Panc1 (cell line): ENCODE measurements around the gene POLR1C. TPM values are rescaled to one million over a fixed set of nuclear protein-coding genes. Genes with fewer than 3 reads are reported as not detected.

ENCODE experiments used
- ATAC-seq: fragments of 200-7000 bp; cut with Tn5 transposase; 2 replicates; pipeline ENCODE4 v1.9.1; 2020; ENCODE audit warnings: mild to moderate bottlenecking, moderate library complexity
- BruUV-seq: library from RNA; stranded (reverse); fragments of 400-500 nt; replicated peaks from 2 replicates; lab custom pipeline; 2021; lab: Mats Ljungman, UMichigan
- CTCF ChIA-PET: fragments of 300-600 bp; sonication (Branson Sonifier 250); formaldehyde crosslinking; loops from one replicate; lab custom pipeline; 2022; ENCODE audit warnings: antibody characterized with exemption; lab: Charles Lee
- POLR2A ChIA-PET: fragments of 300-600 bp; sonication (Branson Sonifier 250); formaldehyde crosslinking; loops from one replicate; lab custom pipeline; 2022; ENCODE audit warnings: antibody characterized with exemption; lab: Charles Lee
- DNase-seq: peaks from one replicate; pipeline ENCODE4 v3.0.0-alpha.2; 2010; ENCODE audit warnings: low read depth, low spot score
- H3K27ac ChIP-seq: 2 replicates; pipeline ENCODE4 v1.5.1; 2011; ENCODE audit warnings: mild to moderate bottlenecking, low read length, inconsistent platforms
- H3K27me3 ChIP-seq: fragments of 200-500 bp; sonication (Bioruptor generic); 2 replicates; pipeline ENCODE4 v1.6.0; 2014; ENCODE audit warnings: low read length, inconsistent platforms; ENCODE audit not compliant: control insufficient read depth, insufficient read depth
- H3K36me3 ChIP-seq: fragments of 200-500 bp; sonication (Bioruptor generic); 2 replicates; pipeline ENCODE4 v1.5.1; 2014; ENCODE audit warnings: inconsistent platforms, mild to moderate bottlenecking, low read length, moderate library complexity; ENCODE audit not compliant: control insufficient read depth, insufficient read depth
- H3K4me1 ChIP-seq: 2 replicates; pipeline ENCODE4 v1.5.1; 2011; ENCODE audit warnings: inconsistent platforms, mild to moderate bottlenecking, low read length, moderate library complexity; ENCODE audit not compliant: control insufficient read depth, insufficient read depth
- H3K4me3 ChIP-seq, 2 experiments: 2 replicates each; pipeline ENCODE4 v1.5.1; 2011 to 2012; ENCODE audit warnings: low read depth in 2 of 2, low read length in 2 of 2, mild to moderate bottlenecking in 2 of 2, inconsistent platforms in 1 of 2, moderate library complexity in 1 of 2
- H3K9me3 ChIP-seq: fragments of 200-500 bp; sonication (Bioruptor generic); 2 replicates; pipeline ENCODE4 v1.5.1; 2014; ENCODE audit warnings: low read depth, mild to moderate bottlenecking, inconsistent platforms, low read length, moderate library complexity; ENCODE audit not compliant: control insufficient read depth, insufficient read depth
- CTCF ChIP-seq: fragments of 450-650 bp; IDR thresholded peaks from 2 replicates; pipeline ENCODE4 v1.5.1; 2017; ENCODE audit warnings: mild to moderate bottlenecking
- POLR2AphosphoS5 ChIP-seq: IDR thresholded peaks from 2 replicates; pipeline ENCODE4 v1.6.1; 2012; ENCODE audit warnings: mild to moderate bottlenecking, low read depth, low read length, moderate library complexity
- REST ChIP-seq, 2 experiments: IDR thresholded peaks; 2 replicates each; pipeline ENCODE4 v1.6.1; 2011 to 2012; ENCODE audit warnings: low read depth in 2 of 2, control low read depth in 1 of 2, low read length in 1 of 2, mild to moderate bottlenecking in 1 of 2, moderate library complexity in 1 of 2; ENCODE audit not compliant: insufficient read depth in 1 of 2
- SIN3A ChIP-seq: IDR thresholded peaks from 2 replicates; pipeline ENCODE4 v1.6.1; 2012; ENCODE audit warnings: low read depth, mild to moderate bottlenecking, low read length, moderate library complexity, borderline replicate concordance; ENCODE audit not compliant: insufficient read depth
- TCF7L2 ChIP-seq: IDR thresholded peaks from 2 replicates; pipeline ENCODE4 v1.6.1; 2011; ENCODE audit warnings: mild to moderate bottlenecking, low read depth, low read length, inconsistent platforms
- in situ Hi-C: cut with HindIII; loops from 2 replicates; pipeline ENCODE4 v1.10.0; 2016; ENCODE audit warnings: low sequenced_read_pairs, low pct_unique_long_range_greater_than_20kb
- intact Hi-C: fragments of 100-400 bp; cut with micrococcal nuclease; formaldehyde crosslinking; loops from one replicate; pipeline ENCODE4 v1.10.0; 2022; ENCODE audit not compliant: unreplicated experiment
- total RNA-seq: library from RNA; stranded (reverse); gene quantifications from one replicate; pipeline ENCODE4 v1.2.1, GENCODE V29; 2021; ENCODE audit not compliant: unreplicated experiment

POLR1C gene
- total RNA-seq, 1 experiment from 2014 or later: 65.1 TPM

GRCh38 chr6:43489277-43490072, 27.4 kb upstream of the POLR1C start:
- Histone ChIP-seq H3K36me3 (no peaks in the 10 kb centered on the region), H3K4me1 (peaks cover 3% of the 10 kb centered on the region; the same call in 1 of the 2 replicates), H3K9me3 (no peaks in the 10 kb centered on the region), H3K27ac (no peak overlapping the region), H3K27me3 (no peaks in the 10 kb centered on the region), H3K4me3 (no peak overlapping the region)
- in situ Hi-C loops: no loop called here
- intact Hi-C loops: no loop called here
- TF ChIP-seq REST (IDR thresholded peaks at IDR 0.05; ENCODE audit: insufficient read depth in 1 of 2, low read depth in 2 of 2, low read length in 1 of 2) (no peak), CTCF (no peak), TCF7L2 (no peak), SIN3A (no peak), POLR2AphosphoS5 (no peak)
- no peak for ATAC-seq
- no peak for DNase-seq
- BruUV-seq: no TSS peak
- ChIA-PET CTCF (interaction anchor here (0.5 kb wide), 1 partner anchor 438 kb away, joined by 5 read pairs; no protein-coding TSS in a partner anchor), POLR2A (no interaction called here)

DNA sequence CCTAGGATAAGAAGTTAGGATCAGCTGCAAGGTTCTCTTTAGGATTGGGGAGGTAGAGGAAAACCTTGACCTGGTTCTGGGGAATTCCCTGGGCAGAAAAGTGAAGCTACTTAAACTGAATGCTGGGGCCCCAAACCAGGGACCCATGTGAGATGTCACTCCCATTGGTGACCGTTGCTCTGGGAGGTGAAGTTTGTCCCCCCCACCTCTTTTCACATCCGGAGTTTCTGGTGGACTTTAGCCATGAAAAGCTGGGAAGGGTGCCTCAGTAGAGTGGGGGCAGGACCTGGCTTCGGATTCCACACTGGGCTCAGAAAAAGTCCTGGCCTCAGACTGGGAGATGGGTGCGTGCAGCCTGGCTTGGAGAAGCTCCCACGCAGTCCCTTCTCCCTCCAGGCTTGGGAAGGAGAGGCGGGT, 26.4 kb upstream of the POLR1C start:
- intact Hi-C loops (no loop called here), in situ Hi-C loops (no loop called here)
- no peak overlapping the region for H3K27ac ChIP-seq
- BruUV-seq: no TSS peak
- no peak for TF ChIP-seq TCF7L2
- H3K4me1 ChIP-seq: peaks cover 11% of the 10 kb centered on the region
- no peaks in the 10 kb centered on the region for H3K9me3 ChIP-seq
- POLR2A ChIA-PET: interaction anchor here (0.6 kb wide), 1 partner anchor 26 kb away, joined by 3 read pairs; no protein-coding TSS in a partner anchor
- CTCF ChIA-PET: no interaction called here
- H3K27me3 ChIP-seq: no peaks in the 10 kb centered on the region
- no peak for ATAC-seq
- no peak for DNase-seq
- no peaks in the 10 kb centered on the region for H3K36me3 ChIP-seq
- no peak overlapping the region for H3K4me3 ChIP-seq
